Measurements from ENCODE around the gene LAMA2.

LAMA2 gene

DNA sequence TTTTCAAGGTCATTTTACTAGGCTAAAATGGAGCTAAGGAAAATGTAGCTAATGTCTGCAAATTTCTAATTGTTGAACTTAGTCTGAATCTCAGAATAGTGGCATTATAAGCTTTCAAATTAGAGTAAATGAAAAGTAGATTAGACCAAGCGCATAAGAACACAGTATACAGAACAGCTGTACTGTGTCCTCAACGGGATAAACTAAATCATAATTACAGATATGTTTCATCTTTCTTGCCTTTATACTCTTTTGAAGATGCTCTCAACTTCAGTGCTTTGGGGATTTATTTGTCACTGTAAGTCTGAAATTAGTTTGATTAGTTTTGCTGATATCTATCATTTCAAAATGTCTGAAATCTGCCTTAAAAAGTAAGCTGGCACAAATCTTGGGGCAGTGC is 305.4 kb downstream of the LAMA2 start:
- TF ChIP-seq YY1 (IDR thresholded peaks at IDR 0.05; ENCODE audit: low read depth) (no peak), EGR1 (IDR thresholded peaks at IDR 0.05) (no peak), RAD21 (IDR thresholded peaks at IDR 0.05; ENCODE audit: low read depth) (no peak)
- TF ChIP-seq, protein P1, sequence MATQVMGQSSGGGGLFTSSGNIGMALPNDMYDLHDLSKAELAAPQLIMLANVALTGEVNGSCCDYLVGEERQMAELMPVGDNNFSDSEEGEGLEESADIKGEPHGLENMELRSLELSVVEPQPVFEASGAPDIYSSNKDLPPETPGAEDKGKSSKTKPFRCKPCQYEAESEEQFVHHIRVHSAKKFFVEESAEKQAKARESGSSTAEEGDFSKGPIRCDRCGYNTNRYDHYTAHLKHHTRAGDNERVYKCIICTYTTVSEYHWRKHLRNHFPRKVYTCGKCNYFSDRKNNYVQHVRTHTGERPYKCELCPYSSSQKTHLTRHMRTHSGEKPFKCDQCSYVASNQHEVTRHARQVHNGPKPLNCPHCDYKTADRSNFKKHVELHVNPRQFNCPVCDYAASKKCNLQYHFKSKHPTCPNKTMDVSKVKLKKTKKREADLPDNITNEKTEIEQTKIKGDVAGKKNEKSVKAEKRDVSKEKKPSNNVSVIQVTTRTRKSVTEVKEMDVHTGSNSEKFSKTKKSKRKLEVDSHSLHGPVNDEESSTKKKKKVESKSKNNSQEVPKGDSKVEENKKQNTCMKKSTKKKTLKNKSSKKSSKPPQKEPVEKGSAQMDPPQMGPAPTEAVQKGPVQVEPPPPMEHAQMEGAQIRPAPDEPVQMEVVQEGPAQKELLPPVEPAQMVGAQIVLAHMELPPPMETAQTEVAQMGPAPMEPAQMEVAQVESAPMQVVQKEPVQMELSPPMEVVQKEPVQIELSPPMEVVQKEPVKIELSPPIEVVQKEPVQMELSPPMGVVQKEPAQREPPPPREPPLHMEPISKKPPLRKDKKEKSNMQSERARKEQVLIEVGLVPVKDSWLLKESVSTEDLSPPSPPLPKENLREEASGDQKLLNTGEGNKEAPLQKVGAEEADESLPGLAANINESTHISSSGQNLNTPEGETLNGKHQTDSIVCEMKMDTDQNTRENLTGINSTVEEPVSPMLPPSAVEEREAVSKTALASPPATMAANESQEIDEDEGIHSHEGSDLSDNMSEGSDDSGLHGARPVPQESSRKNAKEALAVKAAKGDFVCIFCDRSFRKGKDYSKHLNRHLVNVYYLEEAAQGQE (IDR thresholded peaks at IDR 0.05; ENCODE audit: low read depth): no peak

DNA sequence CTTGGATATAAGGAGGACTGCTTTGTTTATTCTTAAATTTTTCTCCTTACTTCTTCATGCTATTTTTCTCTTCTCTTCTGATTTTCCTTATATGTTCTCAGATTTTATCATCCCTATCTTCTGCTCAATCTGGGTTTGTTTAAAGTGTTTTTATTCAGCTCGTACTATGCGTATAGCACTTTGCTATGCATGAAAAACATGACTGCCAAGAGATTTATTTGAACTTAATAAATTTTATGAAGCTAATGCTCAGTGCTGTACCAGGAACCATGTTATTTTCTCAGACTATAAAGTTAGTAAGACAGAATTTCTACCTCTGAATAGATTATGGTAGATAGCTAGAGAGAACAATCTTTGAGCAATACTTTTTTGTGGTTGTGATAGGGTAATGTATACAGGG is 305.9 kb downstream of the LAMA2 start:
- no peak for TF ChIP-seq TCF12 (IDR thresholded peaks at IDR 0.05; ENCODE audit: low read depth)
- TF ChIP-seq CEBPB (IDR thresholded peaks at IDR 0.05): no peak
- TF ChIP-seq ZBTB7A (IDR thresholded peaks at IDR 0.05; ENCODE audit: low read depth): no peak
- TF ChIP-seq, protein P1 (IDR thresholded peaks at IDR 0.05; ENCODE audit: low read depth): no peak
- TF ChIP-seq, protein P2, sequence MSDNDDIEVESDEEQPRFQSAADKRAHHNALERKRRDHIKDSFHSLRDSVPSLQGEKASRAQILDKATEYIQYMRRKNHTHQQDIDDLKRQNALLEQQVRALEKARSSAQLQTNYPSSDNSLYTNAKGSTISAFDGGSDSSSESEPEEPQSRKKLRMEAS (IDR thresholded peaks at IDR 0.05): no peak
- no peak for TF ChIP-seq TAF1 (IDR thresholded peaks at IDR 0.05; ENCODE audit: low read depth)
- no peak for TF ChIP-seq RAD21 (IDR thresholded peaks at IDR 0.05; ENCODE audit: low read depth)
- TF ChIP-seq, protein P3, sequence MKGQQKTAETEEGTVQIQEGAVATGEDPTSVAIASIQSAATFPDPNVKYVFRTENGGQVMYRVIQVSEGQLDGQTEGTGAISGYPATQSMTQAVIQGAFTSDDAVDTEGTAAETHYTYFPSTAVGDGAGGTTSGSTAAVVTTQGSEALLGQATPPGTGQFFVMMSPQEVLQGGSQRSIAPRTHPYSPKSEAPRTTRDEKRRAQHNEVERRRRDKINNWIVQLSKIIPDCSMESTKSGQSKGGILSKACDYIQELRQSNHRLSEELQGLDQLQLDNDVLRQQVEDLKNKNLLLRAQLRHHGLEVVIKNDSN (IDR thresholded peaks at IDR 0.05): no peak
- no peak for TF ChIP-seq EGR1 (IDR thresholded peaks at IDR 0.05)
- TF ChIP-seq NFIC (IDR thresholded peaks at IDR 0.05): no peak
- TF ChIP-seq EP300 (IDR thresholded peaks at IDR 0.05; ENCODE audit: borderline replicate concordance): no peak
- no peak for TF ChIP-seq TEAD4 (IDR thresholded peaks at IDR 0.05)
- no peak for TF ChIP-seq YY1 (IDR thresholded peaks at IDR 0.05; ENCODE audit: low read depth)
- no peak for TF ChIP-seq CREB1 (IDR thresholded peaks at IDR 0.05; ENCODE audit: low read depth)

DNA sequence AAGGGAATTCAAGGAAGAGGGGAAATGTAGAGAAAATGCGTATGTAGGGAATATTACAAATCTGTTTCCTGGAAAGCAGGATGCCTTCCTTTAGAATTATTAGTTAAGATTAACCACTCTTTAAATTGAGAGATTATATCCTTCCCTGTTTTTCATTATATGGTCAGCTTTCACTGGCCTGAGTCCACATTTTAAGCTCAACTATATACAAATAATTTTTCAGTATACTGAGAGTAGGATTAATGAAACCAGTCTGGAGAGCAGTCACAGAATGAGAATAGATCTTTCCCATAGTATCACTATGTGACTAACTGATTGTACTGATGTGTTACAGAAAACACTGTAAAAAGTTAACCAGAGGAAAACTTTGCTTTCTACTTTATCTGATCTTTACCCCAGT is 306.3 kb downstream of the LAMA2 start:
- TF ChIP-seq EP300 (IDR thresholded peaks at IDR 0.05; ENCODE audit: borderline replicate concordance) (no peak), EGR1 (IDR thresholded peaks at IDR 0.05) (no peak), TCF12 (IDR thresholded peaks at IDR 0.05; ENCODE audit: low read depth) (no peak), NFIC (IDR thresholded peaks at IDR 0.05) (no peak), RAD21 (IDR thresholded peaks at IDR 0.05; ENCODE audit: low read depth) (no peak), FOXM1 (IDR thresholded peaks at IDR 0.05; ENCODE audit: borderline replicate concordance, low read depth) (no peak), CEBPB (IDR thresholded peaks at IDR 0.05) (no peak), YY1 (IDR thresholded peaks at IDR 0.05; ENCODE audit: low read depth) (no peak), TAF1 (IDR thresholded peaks at IDR 0.05; ENCODE audit: low read depth) (no peak), CREB1 (IDR thresholded peaks at IDR 0.05; ENCODE audit: low read depth) (no peak), ZBTB7A (IDR thresholded peaks at IDR 0.05; ENCODE audit: low read depth) (no peak)
- TF ChIP-seq, protein P3 (IDR thresholded peaks at IDR 0.05): no peak
- TF ChIP-seq, protein P1 (IDR thresholded peaks at IDR 0.05; ENCODE audit: low read depth): no peak

DNA sequence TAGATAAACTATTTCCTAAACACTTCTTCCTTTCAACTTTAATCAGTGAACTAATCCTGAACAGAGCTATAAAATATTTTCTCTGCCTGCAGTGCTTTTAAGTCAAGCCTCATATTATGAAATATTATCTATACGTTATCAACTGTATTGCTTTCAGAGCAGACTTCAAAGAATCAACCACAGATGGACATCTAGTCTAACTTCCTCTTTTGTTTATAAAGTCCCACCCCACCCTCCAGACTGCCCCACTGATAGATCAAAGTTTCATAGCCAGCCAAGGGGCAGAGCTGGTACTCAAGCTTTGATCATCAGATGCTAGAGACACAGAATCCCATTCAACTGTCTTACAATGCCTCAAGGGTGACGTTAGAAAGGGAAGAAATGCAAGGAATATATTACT is 308.3 kb downstream of the LAMA2 start:
- TF ChIP-seq ZBTB7A (IDR thresholded peaks at IDR 0.05; ENCODE audit: low read depth) (no peak), TCF12 (IDR thresholded peaks at IDR 0.05; ENCODE audit: low read depth) (no peak), RAD21 (IDR thresholded peaks at IDR 0.05; ENCODE audit: low read depth) (no peak), EGR1 (IDR thresholded peaks at IDR 0.05) (no peak), FOXM1 (IDR thresholded peaks at IDR 0.05; ENCODE audit: borderline replicate concordance, low read depth) (no peak), EP300 (IDR thresholded peaks at IDR 0.05; ENCODE audit: borderline replicate concordance) (no peak), TEAD4 (IDR thresholded peaks at IDR 0.05) (no peak)
- TF ChIP-seq, protein P2 (IDR thresholded peaks at IDR 0.05): no peak
- TF ChIP-seq, protein P1 (IDR thresholded peaks at IDR 0.05; ENCODE audit: low read depth): no peak
